ENCODE measurements around the gene OR52N4.
A peak's percentile ranks its signal among the peaks of the same experiment; 100 is the strongest.
"Not testable (repeated sequence)": the region's sequence is repeated elsewhere in the genome, so short reads cannot be mapped to it uniquely, and the experiment has no call there.

The OR52N4 gene

DNA sequence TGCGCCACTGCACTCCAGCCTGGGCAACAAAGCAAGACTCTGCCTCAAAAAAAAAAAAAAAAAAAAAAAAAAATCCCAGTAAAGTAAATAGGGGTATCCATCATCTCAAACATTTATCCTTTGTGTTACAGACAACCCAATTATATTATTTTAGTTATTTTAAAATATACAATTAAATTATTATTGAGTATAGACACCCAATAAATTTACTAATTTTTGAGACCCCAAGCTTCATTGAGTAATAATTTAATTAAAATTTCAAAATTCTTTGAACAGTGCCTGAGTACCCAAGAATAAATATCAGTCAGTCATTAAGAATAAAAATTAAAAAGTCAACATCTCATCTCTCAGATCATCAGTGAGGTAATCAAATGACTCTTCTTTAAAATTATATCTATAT is at the start of gene OR52N4:
Gene OR52N4, plus strand, starts transcription at position 301 of the 400 bp plus-strand sequence. CDS start 498 bp downstream, outside the sequence.
- DNase-seq (ENCODE audit: low read depth) = no peak

DNA sequence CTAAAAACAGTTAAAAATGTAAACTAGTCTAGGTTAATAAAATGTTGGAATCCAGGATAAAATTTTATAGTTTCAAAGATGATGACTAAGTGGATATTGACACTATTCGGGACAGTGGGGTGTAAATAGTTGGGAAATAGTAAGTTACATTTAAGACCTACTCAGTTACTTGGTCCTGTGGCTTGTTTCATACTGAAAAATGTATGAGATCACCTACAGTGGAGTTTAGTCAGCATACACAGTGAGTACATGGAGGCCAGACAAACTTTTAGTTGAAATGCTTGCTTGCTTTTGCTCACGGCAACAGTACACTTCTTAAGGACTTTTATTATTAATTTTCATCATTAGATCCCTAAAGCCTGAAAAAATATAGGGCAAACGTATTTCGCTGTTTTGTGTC is 48.4 kb upstream of the OR52N4 start:
- DNase-seq (ENCODE audit: low read depth) = no peak

DNA sequence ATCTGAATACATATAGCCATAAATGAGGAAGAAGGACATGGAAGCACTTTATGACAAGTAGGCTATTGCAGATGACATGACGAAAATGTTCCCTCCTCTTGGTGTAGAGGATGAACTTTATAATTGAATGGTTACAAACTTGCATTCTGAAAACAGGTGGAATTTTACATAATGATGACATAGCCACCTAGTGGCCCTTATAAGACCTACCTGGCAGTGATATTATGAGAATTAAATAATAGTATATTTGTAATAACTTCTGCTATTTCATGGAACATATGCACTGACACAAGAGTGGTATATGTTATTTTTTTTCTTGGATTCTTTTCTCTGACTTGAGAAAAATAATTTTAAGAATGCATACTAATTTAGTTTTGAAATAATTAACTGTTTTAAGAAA is 41.5 kb upstream of the OR52N4 start:
- DNase-seq (ENCODE audit: low read depth) = no peak

DNA sequence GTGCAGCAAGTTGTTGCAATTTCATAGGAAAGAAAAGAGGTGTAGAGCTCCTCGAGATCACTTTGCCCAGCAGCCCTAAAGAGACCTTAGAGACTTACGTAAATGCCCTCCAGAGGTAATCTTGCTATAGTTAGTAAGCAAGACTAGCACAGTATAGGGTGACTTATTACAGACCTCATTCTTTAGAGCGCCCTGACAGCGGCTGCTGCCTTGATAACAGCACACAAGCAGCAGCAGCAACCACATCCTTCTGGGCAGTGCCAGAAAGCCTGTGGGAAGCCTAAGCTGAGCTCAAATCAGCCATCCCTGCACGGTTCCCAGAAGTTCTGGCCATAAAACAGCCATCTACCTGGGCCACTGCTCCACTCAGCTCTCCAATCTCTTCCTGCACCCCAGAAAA is 40.3 kb upstream of the OR52N4 start:
- DNase-seq (ENCODE audit: low read depth) = no peak

DNA sequence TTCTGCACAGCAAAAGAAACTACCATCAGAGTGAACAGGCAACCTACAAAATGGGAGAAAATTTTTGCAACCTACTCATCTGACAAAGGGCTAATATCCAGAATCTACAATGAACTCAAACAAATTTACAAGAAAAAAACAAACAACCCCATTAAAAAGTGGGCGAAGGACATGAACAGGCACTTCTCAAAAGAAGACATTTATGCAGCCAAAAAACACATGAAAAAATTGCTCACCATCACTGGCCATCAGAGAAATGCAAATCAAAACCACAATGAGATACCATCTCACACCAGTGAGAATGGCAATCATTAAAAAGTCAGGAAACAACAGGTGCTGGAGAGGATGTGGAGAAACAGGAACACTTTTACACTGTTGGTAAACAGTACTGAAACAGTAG is 37.5 kb upstream of the OR52N4 start:
- DNase-seq (ENCODE audit: low read depth) = not testable (repeated sequence)

DNA sequence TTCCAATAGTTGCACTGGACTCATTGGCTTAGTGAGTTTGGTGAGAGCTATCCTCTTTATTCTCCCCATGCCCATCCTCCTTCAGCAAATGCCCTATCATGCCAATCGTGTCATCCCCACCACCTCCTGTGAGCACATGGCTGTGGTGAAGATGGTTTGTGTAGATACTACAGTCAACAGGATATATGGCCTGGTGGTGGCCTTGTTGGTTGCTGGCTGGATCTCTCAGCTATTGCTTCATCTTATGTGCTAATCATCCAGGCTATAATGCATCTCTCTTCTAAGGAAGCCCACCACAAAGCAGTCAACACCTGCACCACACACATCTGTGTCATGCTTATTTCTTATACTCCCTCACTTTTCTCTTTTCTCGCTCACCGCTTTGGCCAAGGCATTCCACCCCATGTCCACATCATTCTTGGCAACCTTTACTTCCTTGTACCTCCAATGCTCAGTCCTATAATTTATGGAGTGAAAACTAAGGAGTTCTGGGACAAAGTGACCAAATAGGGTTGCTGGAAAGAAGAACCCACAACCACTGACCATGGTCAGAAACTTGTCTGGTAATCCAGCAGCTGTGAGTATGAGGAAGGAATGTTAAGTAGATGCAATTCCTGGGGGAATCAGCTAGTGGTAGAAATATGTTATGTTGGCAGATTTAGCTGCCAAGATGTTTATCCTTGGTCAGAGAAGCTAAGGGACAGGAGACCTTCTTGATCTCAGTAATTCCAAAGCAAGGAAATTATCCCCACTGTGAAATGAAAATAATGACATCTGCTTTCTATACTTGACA is 34.1 kb upstream of the OR52N4 start:
- DNase-seq (ENCODE audit: low read depth) = no peak

DNA sequence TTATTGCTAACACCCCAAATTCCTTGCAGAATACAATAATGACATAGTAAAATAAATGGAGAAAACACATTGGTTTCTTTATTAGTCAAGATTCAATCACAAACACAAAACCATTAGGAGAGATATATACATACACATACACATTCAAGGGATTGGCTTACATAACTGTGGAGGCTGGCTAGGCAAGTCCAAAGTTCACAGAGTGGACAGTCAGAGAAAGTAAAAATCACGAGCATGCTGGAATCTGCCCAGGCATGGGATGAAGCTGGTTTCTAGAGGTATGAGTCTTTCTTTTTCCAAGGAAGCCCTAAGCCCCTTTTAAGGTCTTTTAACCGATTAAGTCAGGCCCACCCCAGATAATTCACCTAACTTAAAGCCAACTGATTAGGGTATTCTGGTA is 31.4 kb upstream of the OR52N4 start:
- no peak for DNase-seq (ENCODE audit: low read depth)

DNA sequence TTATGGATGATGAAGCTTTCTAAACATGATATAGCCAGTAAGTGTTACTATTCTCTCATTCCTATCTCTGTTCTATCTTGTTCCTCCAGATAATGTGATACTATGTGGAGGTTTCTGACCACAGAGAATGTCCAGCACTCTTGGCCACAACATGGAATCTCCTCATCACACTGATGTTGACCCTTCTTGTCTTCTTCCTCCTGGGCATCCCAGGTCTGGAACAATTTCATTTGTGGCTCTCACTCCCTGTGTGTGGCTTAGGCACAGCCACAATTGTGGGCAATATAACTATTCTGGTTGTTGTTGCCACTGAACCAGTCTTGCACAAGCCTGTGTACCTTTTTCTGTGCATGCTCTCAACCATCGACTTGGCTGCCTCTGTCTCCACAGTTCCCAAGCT is 27.7 kb upstream of the OR52N4 start:
- DNase-seq (ENCODE audit: low read depth) = no peak

DNA sequence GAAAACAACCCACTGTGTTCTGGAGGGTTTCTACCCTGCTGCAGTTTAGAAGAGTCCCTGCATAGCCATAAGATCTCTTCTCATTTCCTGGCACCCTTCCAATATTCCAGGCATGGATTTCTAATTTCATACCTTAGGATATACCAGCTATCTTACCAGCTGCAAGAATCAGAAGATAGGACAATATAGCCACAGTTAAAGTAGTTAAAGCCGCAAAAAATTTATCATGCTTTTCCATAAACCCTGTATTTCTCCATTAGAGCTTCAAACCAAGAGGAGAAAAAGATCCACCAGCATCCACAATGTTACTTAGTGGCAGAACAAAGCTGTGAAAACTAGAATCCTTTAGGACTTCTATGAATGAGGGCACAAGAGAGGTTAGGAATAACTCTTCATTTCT is 26.4 kb upstream of the OR52N4 start:
- DNase-seq (ENCODE audit: low read depth) = no peak

DNA sequence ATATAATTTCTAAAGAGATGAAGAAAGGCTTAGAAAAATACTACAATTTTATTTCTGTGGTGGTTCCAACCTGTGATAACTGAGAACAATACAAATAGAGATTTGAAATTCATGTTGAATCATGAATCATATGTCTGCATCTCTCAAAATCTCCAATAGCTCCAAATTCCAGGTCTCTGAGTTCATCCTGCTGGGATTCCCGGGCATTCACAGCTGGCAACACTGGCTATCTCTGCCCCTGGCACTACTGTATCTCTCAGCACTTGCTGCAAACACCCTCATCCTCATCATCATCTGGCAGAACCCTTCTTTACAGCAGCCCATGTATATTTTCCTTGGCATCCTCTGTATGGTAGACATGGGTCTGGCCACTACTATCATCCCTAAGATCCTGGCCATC is 17.6 kb upstream of the OR52N4 start, which contains the start of gene OR56B1:
Gene OR56B1, plus strand, starts transcription at position 53 of the 400 bp plus-strand sequence. Its CDS starts 69 bp downstream, at position 122.
- DNase-seq (ENCODE audit: low read depth) = no peak

DNA sequence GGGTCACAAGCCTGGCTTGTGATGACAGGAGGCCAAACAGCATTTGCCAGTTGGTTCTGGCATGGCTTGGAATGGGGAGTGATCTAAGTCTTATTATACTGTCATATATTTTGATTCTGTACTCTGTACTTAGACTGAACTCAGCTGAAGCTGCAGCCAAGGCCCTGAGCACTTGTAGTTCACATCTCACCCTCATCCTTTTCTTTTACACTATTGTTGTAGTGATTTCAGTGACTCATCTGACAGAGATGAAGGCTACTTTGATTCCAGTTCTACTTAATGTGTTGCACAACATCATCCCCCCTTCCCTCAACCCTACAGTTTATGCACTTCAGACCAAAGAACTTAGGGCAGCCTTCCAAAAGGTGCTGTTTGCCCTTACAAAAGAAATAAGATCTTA is 17.0 kb upstream of the OR52N4 start:
- peak; percentile 28 for DNase-seq (ENCODE audit: low read depth)

DNA sequence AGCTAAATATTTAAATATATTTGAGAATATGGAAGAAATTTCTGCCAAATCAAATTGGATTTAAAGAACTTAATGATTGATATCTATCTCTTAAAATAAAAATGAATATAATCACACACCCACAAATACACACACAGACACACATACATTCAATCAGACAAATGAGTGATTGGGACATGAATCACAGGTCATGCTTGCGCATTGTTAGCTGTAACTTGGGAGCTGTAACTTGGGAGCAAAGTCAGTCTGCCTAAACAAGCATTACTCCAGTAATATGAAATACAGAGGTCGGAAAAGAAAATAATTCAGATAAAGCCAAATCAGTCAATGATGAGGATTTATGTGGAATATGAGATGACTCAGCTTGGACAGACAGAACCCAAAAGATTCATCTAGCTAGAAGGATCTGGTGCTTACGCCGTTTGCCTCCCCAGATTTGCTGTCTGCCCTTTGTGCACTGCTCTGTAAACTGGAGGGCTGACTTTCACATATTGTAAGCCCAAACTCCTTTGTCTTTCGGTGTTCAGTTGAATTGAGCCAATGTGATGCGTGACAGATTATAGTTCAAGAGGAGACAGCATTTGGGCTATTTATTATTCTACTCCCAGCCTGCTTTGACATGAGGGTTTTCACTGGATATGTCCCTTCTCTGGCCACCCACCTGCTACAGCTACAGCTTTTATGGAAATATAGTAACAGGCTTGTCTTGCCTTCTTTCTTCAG is 16.2 kb upstream of the OR52N4 start:
- DNase-seq (ENCODE audit: low read depth) = no peak

DNA sequence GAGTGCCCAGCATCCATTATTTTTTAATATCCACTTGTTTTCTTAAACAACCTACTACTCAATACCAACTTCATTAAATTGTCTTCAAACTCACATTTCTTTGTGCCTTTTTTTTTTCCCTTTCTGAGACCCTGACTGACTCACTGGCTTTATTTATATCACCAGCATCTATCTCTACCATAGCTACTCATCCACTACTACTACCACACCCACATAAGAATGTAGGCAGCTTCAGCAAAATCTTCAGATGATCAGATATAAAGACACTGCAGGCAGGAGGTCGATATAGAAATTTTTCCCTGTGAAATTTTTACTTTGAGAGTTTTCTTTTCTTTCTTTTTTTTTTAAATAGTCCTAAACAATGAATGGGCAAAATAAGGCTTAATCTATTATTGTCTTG is 15.6 kb upstream of the OR52N4 start:
- no peak for DNase-seq (ENCODE audit: low read depth)

DNA sequence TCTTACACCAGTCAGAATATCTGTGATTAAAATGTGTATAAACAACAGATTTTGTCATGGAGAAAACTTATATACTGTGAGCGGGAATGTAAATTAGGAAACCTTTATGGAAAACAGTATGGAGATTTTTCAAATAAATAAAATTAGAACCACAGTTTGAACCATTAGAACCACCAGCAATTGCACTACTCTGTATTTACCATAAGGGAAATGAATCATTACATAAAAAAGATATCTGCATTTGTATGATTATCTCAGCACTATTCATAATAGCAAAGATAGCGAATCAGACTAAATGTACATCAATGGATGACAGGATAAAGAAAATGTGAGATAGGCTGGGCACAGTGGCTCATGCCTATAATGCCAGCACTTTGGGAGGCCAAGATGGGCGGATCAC is 7.4 kb upstream of the OR52N4 start:
- DNase-seq (ENCODE audit: low read depth) = no peak

DNA sequence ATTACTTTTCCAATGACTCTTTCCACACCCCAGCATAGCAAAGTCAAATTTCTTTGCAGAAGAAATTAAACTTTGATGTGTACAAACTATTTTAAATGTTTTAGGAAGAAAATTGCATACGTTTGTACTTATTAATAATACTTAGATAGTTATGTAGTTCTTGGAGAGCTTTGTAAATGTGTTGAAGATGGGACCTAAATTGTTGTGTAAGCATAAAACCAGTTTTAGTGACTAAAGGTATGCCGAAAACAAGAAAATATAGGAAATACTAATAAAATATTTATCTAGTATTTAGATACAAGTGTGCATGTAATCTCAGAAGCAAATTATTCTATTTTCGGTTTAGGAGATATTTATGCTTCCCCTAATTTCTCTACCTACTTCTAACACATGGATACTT is 4.2 kb upstream of the OR52N4 start:
- DNase-seq (ENCODE audit: low read depth) = no peak

DNA sequence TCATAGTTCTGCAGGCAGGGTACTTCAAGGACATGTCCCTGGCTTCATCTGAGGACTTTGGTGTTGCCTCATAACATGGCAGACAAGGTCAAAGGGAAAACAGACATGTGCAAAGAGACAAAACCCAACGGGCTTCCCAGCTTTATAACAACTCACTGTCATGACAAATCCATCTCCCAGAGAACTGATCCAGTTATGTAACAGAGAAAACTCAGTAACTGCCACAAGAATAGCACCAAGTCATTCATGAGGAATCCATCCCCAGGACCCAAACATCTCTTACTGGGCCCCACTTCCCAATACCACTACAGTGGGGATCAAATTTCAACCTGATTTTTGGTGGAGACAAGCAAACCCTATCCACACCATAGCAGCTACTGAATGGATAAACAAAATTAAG is 13.0 kb downstream of the OR52N4 start:
- no peak for DNase-seq (ENCODE audit: low read depth)

DNA sequence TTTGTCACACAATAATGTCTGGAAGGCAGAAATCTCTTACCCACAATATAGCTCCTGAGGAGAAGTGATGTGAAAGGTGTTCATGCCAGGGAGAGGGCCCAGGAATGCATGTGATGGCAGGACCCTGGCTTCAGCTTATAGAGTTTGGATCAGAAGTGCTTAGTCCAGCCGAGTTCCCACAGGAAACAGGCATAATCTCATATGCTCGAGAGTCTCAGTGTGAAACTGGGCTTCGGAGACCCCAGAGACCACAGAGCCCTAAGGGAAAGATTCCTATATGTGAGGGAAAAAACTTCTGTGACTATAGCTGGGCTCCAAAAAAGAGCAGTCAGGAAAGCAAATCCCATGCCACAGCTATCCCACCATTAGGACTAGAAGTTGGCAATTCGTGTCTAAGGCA is 29.2 kb downstream of the OR52N4 start, which contains the start of gene OR52N5:
Gene OR52N5, minus strand, starts transcription at position 101 of the 400 bp plus-strand sequence. CDS start 4,721 bp downstream, outside the sequence.
- no peak for DNase-seq (ENCODE audit: low read depth)

DNA sequence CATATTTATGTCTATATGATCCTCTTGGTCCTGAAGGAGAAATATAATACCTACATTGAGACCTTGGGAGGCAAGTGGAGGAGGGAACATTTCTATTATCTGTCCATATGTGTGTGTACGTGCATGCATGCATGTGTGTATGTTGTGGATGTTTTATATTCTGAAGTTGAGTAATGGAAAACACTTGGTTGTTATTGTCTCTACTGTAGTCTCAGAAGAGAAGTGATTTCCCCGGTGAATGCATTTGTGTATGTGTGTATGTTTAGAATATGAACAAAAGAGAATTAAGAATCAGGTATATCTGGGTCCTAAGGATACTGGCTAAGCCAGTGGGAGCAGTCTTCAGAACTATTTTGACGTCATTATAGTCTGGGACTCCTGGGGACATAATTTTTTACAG is 37.1 kb downstream of the OR52N4 start, which contains the start of gene OR52N1:
Gene OR52N1, minus strand, starts transcription at position 101 of the 400 bp plus-strand sequence. CDS start 2,449 bp downstream, outside the sequence.
- DNase-seq (ENCODE audit: low read depth) = no peak

DNA sequence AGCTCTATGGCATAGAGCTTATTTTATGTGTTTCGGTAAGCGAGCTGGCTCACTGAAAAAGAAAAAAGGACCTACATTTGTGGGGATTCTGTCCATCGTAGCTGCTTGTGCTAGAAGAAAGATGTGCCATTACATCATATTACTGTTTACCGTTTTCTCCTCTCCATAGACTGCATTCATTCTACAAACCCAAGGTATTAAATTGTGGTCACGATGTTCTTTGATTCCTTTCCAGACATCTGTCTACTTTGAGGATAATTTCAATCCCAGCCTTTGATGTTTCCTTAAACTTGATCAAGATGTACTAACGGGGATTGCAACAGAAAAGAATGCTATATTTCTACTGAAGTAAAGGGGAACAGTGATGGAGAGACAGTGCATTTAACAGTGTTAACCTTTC is 42.5 kb downstream of the OR52N4 start:
- no peak for DNase-seq (ENCODE audit: low read depth)

DNA sequence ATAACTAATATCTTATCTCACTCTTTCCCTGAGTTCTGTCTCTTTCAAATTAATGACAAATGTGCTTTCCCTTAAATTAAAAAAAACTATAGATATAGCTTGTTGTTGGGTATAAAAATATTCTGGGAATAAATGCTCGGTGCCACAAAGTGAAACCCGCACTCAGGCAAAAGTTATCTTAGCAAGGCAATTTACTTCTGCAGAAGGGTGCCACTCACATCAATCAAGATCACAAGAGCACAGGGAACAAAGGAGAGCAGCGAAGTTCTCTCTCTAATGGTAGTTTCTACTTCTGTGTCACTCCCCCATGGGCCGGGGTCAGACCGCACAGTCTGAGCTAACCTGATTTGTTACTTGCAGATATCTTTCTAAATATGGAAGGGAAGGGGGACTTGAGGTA is 49.9 kb downstream of the OR52N4 start:
- no peak for DNase-seq (ENCODE audit: low read depth)
